IMR-90 (cell line): ENCODE measurements around the gene MACC1. TPM values are rescaled to one million over a fixed set of nuclear protein-coding genes. Genes with fewer than 3 reads are reported as not detected.

ENCODE experiments used
- ATAC-seq: fragments of 200-7000 bp; cut with Tn5 transposase; 2 replicates; pipeline ENCODE4 v1.9.1; 2020; ENCODE audit warnings: low read depth, mild to moderate bottlenecking, moderate library complexity
- BruUV-seq: library from RNA; stranded (reverse); fragments of 400-500 nt; replicated peaks from 2 replicates; lab custom pipeline; 2021; lab: Mats Ljungman, UMichigan
- CTCF ChIA-PET: fragments of 300-600 bp; formaldehyde crosslinking; extraction: SDS; loops from one replicate; lab custom pipeline; 2021; ENCODE audit warnings: antibody characterized with exemption; lab: Yijun Ruan, JAX
- POLR2A ChIA-PET: fragments of 300-600 bp; sonication (Branson Sonifier 250); formaldehyde crosslinking; loops from one replicate; lab custom pipeline; 2022; ENCODE audit warnings: antibody characterized with exemption; ENCODE audit not compliant: unreplicated experiment; lab: Charles Lee
- DNase-seq: peaks from one replicate; pipeline ENCODE4 v3.0.0; 2013
- H2AFZ ChIP-seq: replicated peaks from 2 replicates; pipeline ENCODE3; 2013; ENCODE audit warnings: low read length, mild to moderate bottlenecking; ENCODE audit not compliant: poor library complexity
- H2AK5ac ChIP-seq: 2 replicates; pipeline ENCODE4 v1.6.1; 2013; ENCODE audit warnings: low read depth, low read length, inconsistent platforms
- H2AK9ac ChIP-seq: replicated peaks from 2 replicates; pipeline ENCODE3; 2013; ENCODE audit warnings: mild to moderate bottlenecking, low read depth, low read length, moderate library complexity; ENCODE audit not compliant: poor library complexity
- H2BK120ac ChIP-seq: 2 replicates; pipeline ENCODE4 v1.6.1; 2013; ENCODE audit warnings: low read depth, low read length, inconsistent platforms
- H2BK15ac ChIP-seq: 3 replicates; pipeline ENCODE4 v1.6.1; 2013; ENCODE audit warnings: low read depth, low read length, inconsistent platforms
- H2BK20ac ChIP-seq: 2 replicates; pipeline ENCODE4 v1.6.1; 2013; ENCODE audit warnings: low read depth, mild to moderate bottlenecking, inconsistent platforms, low read length, moderate library complexity
- H2BK5ac ChIP-seq: 2 replicates; pipeline ENCODE4 v1.6.1; 2013; ENCODE audit warnings: mild to moderate bottlenecking, low read depth, low read length, inconsistent platforms; ENCODE audit not compliant: poor library complexity, severe bottlenecking
- H3K14ac ChIP-seq: replicated peaks from 2 replicates; pipeline ENCODE4 v1.6.1; 2013; ENCODE audit warnings: low read depth, low read length, inconsistent platforms
- H3K18ac ChIP-seq: 2 replicates; pipeline ENCODE4 v1.6.1; 2013; ENCODE audit warnings: low read depth, low read length, control low read depth
- H3K23ac ChIP-seq: 2 replicates; pipeline ENCODE4 v1.6.1; 2013; ENCODE audit warnings: low read depth, low read length, inconsistent platforms
- H3K27ac ChIP-seq: 2 replicates; pipeline ENCODE4 v1.5.1; 2013; ENCODE audit warnings: mild to moderate bottlenecking, control low read depth, low read length; ENCODE audit not compliant: insufficient read depth
- H3K27me3 ChIP-seq: 2 replicates; pipeline ENCODE4 v1.6.1; 2013; ENCODE audit warnings: low read length; ENCODE audit not compliant: control insufficient read depth, insufficient read depth
- H3K36me3 ChIP-seq: 2 replicates; pipeline ENCODE4 v1.6.1; 2013; ENCODE audit warnings: low read length, mixed read lengths; ENCODE audit not compliant: control insufficient read depth, insufficient read depth
- H3K4ac ChIP-seq: 2 replicates; pipeline ENCODE4 v1.6.1; 2013; ENCODE audit warnings: low read depth, low read length, inconsistent platforms
- H3K4me1 ChIP-seq: 2 replicates; pipeline ENCODE4 v1.6.1; 2013; ENCODE audit warnings: low read length, mixed read lengths; ENCODE audit not compliant: control insufficient read depth, insufficient read depth
- H3K4me2 ChIP-seq: 2 replicates; pipeline ENCODE4 v1.6.1; 2013; ENCODE audit warnings: low read depth, mild to moderate bottlenecking, control low read depth, low read length, moderate library complexity
- H3K4me3 ChIP-seq: 2 replicates; pipeline ENCODE4 v1.5.1; 2013; ENCODE audit warnings: low read depth, mild to moderate bottlenecking, control low read depth, low read length, moderate library complexity; ENCODE audit not compliant: insufficient read depth
- H3K56ac ChIP-seq: 2 replicates; pipeline ENCODE4 v1.6.1; 2013; ENCODE audit warnings: low read length, inconsistent platforms; ENCODE audit not compliant: insufficient read depth; ENCODE audit errors: extremely low read depth
- H3K79me1 ChIP-seq, 2 experiments: 2 replicates each; pipeline ENCODE4 v1.6.1; 2013; ENCODE audit warnings: low read length in 2 of 2, inconsistent platforms in 1 of 2, low read depth in 1 of 2
- H3K9ac ChIP-seq: 2 replicates; pipeline ENCODE4 v1.6.1; 2013; ENCODE audit warnings: low read depth, low read length, control low read depth
- H3K9me1 ChIP-seq: 2 replicates; pipeline ENCODE4 v1.6.1; 2013; ENCODE audit warnings: low read length, inconsistent platforms; ENCODE audit not compliant: insufficient read depth
- H3K9me3 ChIP-seq: 2 replicates; pipeline ENCODE4 v1.6.1; 2013; ENCODE audit warnings: low read length; ENCODE audit not compliant: control insufficient read depth, insufficient read depth
- H4K20me1 ChIP-seq: 2 replicates; pipeline ENCODE4 v1.6.1; 2013; ENCODE audit warnings: low read length, inconsistent platforms; ENCODE audit not compliant: insufficient read depth
- H4K5ac ChIP-seq: 2 replicates; pipeline ENCODE4 v1.6.1; 2013; ENCODE audit warnings: mild to moderate bottlenecking, low read depth, low read length, control low read depth
- H4K8ac ChIP-seq, 2 experiments: 2 replicates each; pipeline ENCODE4 v1.6.1; 2013; ENCODE audit warnings: low read depth in 2 of 2, low read length in 2 of 2, control low read depth in 1 of 2, inconsistent platforms in 1 of 2
- H4K91ac ChIP-seq: 2 replicates; pipeline ENCODE4 v1.6.1; 2013; ENCODE audit warnings: low read depth, low read length, inconsistent platforms; ENCODE audit not compliant: insufficient read depth
- BHLHE40 ChIP-seq: fragments of 150-350 bp; IDR thresholded peaks from 2 replicates; pipeline ENCODE4 v1.6.1; 2016; ENCODE audit warnings: mild to moderate bottlenecking, low read depth, low read length
- CEBPB ChIP-seq: IDR thresholded peaks from 2 replicates; pipeline ENCODE4 v1.6.1; 2012; ENCODE audit warnings: low read depth, low read length, improper control_type of control experiment
- CHD1 ChIP-seq: IDR thresholded peaks from 2 replicates; pipeline ENCODE4 v1.6.1; 2012; ENCODE audit warnings: low read depth, low read length, improper control_type of control experiment
- CTCF ChIP-seq: conservative IDR thresholded peaks from 2 replicates; pipeline ENCODE4 v1.5.1; 2012; ENCODE audit warnings: mild to moderate bottlenecking, low read depth, low read length, improper control_type of control experiment
- ELK1 ChIP-seq: fragments of 150-350 bp; IDR thresholded peaks from 2 replicates; pipeline ENCODE4 v1.6.1; 2016; ENCODE audit warnings: low read depth, mild to moderate bottlenecking, low read length, moderate library complexity, borderline replicate concordance
- FOS ChIP-seq: fragments of 150-350 bp; IDR thresholded peaks from 2 replicates; pipeline ENCODE4 v1.6.1; 2016; ENCODE audit warnings: low read depth, low read length
- MAFK ChIP-seq: IDR thresholded peaks from 2 replicates; pipeline ENCODE4 v1.6.1; 2012; ENCODE audit warnings: low read depth, low read length, improper control_type of control experiment
- MAZ ChIP-seq: IDR thresholded peaks from 2 replicates; pipeline ENCODE4 v1.6.1; 2012; ENCODE audit warnings: low read depth, mild to moderate bottlenecking, low read length, improper control_type of control experiment, moderate library complexity, borderline replicate concordance
- MXI1 ChIP-seq: IDR thresholded peaks from 2 replicates; pipeline ENCODE4 v1.6.1; 2012; ENCODE audit warnings: low read depth, mild to moderate bottlenecking, low read length, moderate library complexity, borderline replicate concordance
- NFE2L2 ChIP-seq: fragments of 150-350 bp; IDR thresholded peaks from 2 replicates; pipeline ENCODE4 v1.6.1; 2016; ENCODE audit warnings: low read depth, mild to moderate bottlenecking, low read length
- POLR2A ChIP-seq: IDR thresholded peaks from 2 replicates; pipeline ENCODE4 v1.6.1; 2012; ENCODE audit warnings: mild to moderate bottlenecking, low read depth, low read length
- RAD21 ChIP-seq: IDR thresholded peaks from 2 replicates; pipeline ENCODE4 v1.6.1; 2012; ENCODE audit warnings: low read length, improper control_type of control experiment
- RCOR1 ChIP-seq: IDR thresholded peaks from 2 replicates; pipeline ENCODE4 v1.6.1; 2012; ENCODE audit warnings: mild to moderate bottlenecking, low read length, improper control_type of control experiment; ENCODE audit not compliant: insufficient replicate concordance
- RFX5 ChIP-seq: IDR thresholded peaks from 2 replicates; pipeline ENCODE4 v1.8.0; 2012; ENCODE audit warnings: low read depth, mild to moderate bottlenecking, low read length, moderate library complexity
- SMC3 ChIP-seq: fragments of 150-350 bp; IDR thresholded peaks from 2 replicates; pipeline ENCODE4 v1.6.1; 2016; ENCODE audit warnings: low read depth, mild to moderate bottlenecking, antibody characterized with exemption, low read length, moderate library complexity
- USF2 ChIP-seq: fragments of 150-350 bp; IDR thresholded peaks from 2 replicates; pipeline ENCODE4 v1.6.1; 2017; ENCODE audit warnings: mild to moderate bottlenecking, antibody characterized with exemption, low read length, low read depth
- dilution Hi-C: fragments of 300-500 bp; cut with HindIII; formaldehyde crosslinking; loops from one replicate; pipeline ENCODE4 v1.14.3; 2018; ENCODE audit warnings: low sequenced_read_pairs; ENCODE audit not compliant: unreplicated experiment
- in situ Hi-C: fragments of 300-500 bp; cut with MboI; formaldehyde crosslinking; loops from 3 replicates; pipeline ENCODE4 v1.14.3; 2019; ENCODE audit warnings: low sequenced_read_pairs, inconsistent platforms, mixed read lengths
- intact Hi-C: fragments of 100-400 bp; cut with micrococcal nuclease; formaldehyde crosslinking; loops from 2 replicates; pipeline ENCODE4 v1.10.0; 2022
- polyA plus RNA-seq, 3 experiments: library from polyadenylated mRNA; depleted of rRNA; stranded (reverse); fragments of >200 nt; gene quantifications; 2 replicates each; pipeline ENCODE4 v1.2.3, GENCODE V29; 2012; ENCODE audit warnings: low replicate concordance in 1 of 3
- total RNA-seq: library from RNA; depleted of rRNA; stranded (reverse); fragments of >200 nt; gene quantifications from 2 replicates; pipeline ENCODE4 v1.2.3, GENCODE V29; 2012

MACC1 gene
- total and polyA plus RNA-seq, 2 of the 4 experiments (the other 2 are of a cell fraction): under 0.01 TPM; not detected in 1

- no peak overlapping the region for H3K4me2 ChIP-seq
- TF ChIP-seq ELK1 (no peak), MXI1 (no peak), MAFK (no peak), CHD1 (no peak), NFE2L2 (no peak), BHLHE40 (no peak), CTCF (no peak), POLR2A (no peak), FOS (no peak), MAZ (no peak), RAD21 (no peak), USF2 (no peak), RFX5 (no peak), RCOR1 (no peak), CEBPB (no peak), SMC3 (no peak)
- dilution Hi-C loops (no loop called here), in situ Hi-C loops (no loop called here), intact Hi-C loops (no loop called here)
- no peak overlapping the region for H3K56ac ChIP-seq
- peak; percentile 38 for ATAC-seq
- BruUV-seq: no TSS peak
- H4K91ac ChIP-seq: no peak overlapping the region
- H2AK5ac ChIP-seq: no peak overlapping the region
- peak overlapping the region; percentile 20; the same call in 1 of the 2 replicates for H3K4ac ChIP-seq
- no peak overlapping the region for H2AFZ ChIP-seq
- no peak overlapping the region for H3K14ac ChIP-seq
- H4K20me1 ChIP-seq: no peaks in the 10 kb centered on the region
- no peaks in the 10 kb centered on the region for H3K79me1 ChIP-seq
- no peaks in the 10 kb centered on the region for H3K27me3 ChIP-seq
- H2BK5ac ChIP-seq: peak overlapping the region; percentile 36
- no peak overlapping the region for H3K9ac ChIP-seq
- ChIA-PET POLR2A (no interaction called here), CTCF (no interaction called here)
- peak; percentile 46 for DNase-seq
- no peaks in the 10 kb centered on the region for H3K9me3 ChIP-seq
- H4K5ac ChIP-seq: no peak overlapping the region
- H3K27ac ChIP-seq: no peak overlapping the region
- H3K23ac ChIP-seq: no peak overlapping the region
- no peak overlapping the region for H3K4me3 ChIP-seq
- H3K36me3 ChIP-seq: no peaks in the 10 kb centered on the region
- H4K8ac ChIP-seq: no peak overlapping the region; a peak in 1 of 4 replicates
- H3K4me1 ChIP-seq: peaks cover 7% of the 10 kb centered on the region
- no peak overlapping the region for H2AK9ac ChIP-seq
- no peak overlapping the region for H2BK15ac ChIP-seq
- H3K9me1 ChIP-seq: no peaks in the 10 kb centered on the region; the same call in 1 of the 2 replicates
- peak overlapping the region; percentile 52; the same call in 1 of the 2 replicates for H2BK20ac ChIP-seq
- no peak overlapping the region for H3K18ac ChIP-seq
- peak overlapping the region; percentile 56; the same call in 1 of the 2 replicates for H2BK120ac ChIP-seq
Observed at GRCh38 chr7:20236790-20237189, 19.6 kb upstream of the MACC1 start.
